DMS114 treated with DMSO at 0.1 percent for 48 hours (cell line): Measurements from ENCODE around the gene NR2C2.

Source experiments
- DNase-seq: peaks from one replicate; lab custom pipeline; 2025; ENCODE audit not compliant: unreplicated experiment; lab: John Stamatoyannopoulos, UW

NR2C2 gene

DNA sequence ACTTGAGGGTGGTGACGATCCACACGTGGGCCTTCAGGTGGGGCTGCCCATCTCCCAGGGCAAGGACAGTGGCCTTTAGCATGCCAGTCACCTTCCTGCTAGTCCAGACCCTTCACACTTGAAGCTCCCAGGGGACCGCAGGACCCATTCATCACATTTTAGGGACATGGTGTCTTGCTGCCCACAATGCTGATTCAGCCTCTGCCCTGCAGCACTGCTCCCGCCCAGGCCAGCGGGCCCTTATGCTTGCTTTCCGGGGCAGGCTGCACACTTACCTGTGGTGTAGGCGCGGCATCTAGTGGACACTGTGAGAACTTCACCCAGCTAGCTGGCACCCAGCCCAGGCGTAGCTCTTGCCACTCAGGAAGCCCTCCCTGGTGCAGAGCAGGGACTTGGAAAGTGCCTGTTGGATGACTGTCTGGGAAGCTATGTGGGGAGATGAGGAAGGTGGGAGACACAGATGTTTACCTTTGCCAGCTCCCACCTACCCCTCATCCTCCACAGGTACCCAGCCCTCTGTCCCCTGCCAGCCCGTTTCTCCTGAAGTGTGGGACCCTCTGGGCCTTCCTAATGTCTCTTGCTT is 26.3 kb upstream of the NR2C2 start:
- DNase-seq, result peak; percentile 51

DNA sequence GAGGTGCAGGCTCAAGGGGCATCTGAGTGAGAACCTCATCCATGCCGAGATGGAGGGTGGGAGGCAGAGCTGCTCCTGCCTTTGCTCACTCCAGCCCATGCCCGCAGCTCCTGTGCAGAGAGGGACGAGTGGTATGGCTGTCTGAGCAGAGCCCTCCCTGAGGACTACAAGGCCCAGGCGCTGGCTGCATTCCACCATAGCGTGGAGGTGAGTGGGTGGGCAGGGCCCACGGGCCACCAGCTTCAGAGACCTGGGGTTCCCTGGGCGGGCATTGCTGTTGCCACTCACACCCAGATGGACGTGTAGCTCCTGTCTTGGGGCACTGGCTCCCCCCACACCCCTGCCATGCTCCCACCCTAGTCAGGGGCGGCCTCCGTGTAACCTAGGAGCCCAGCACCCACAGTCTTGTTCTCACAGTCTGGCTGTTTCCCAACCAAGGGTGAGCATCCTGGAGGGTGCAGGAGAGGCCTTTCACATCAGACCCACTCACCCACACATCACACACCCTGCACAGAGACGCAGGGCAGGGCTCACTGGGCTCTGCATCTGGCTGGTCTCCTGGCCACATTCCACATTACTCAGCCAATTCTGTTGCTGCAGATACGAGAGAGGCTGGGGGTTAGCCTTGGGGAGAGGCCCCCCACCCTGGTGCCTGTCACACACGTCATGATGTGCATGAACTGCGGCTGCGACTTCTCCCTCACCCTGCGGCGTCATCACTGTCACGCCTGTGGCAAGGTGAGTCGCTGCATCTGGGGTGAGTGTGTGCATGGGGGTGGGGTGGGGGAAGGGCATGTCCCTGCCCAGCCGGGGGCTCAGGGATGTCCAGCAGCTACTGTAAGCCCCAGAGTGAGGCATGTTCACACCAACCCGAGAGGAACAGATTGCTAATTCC is 25.3 kb upstream of the NR2C2 start:
- no peak for DNase-seq

DNA sequence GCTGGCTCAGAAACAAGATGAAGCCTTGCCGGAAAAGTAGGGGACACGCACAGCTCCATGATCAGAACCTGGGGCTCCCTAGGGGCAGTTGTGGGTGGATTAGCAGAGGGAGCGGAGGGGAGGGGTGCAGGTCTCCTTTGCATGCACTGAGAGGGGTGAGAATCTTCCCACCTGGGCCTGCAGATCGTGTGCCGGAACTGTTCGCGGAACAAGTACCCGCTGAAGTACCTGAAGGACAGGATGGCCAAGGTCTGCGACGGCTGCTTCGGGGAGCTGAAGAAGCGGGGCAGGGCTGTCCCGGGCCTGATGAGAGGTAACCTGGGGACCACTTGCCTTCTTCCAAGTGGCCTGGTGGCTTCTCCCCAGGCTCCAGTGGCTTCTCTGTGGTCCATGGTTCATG is 24.5 kb upstream of the NR2C2 start:
- DNase-seq, result no peak

DNA sequence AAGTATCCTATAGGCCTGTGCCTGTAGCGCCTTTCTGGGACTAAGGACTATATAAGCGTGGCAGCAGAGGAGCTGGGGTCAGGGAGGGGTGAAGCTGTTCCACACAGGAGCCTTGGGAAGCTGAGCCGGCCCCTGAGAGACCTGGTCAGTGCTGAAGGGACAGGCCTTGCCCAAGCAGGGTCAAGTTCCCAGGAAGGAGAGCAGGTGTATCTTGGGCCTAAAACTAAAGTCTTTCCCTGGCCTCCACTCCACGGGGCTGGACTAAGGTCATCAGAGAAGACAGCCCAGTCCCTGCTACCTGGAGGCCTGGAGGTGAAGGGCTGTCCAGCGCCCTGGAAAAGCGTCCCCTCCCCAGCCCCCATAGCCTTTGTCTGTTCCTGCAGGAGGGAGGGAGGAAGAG is 23.9 kb upstream of the NR2C2 start:
- no peak for DNase-seq

DNA sequence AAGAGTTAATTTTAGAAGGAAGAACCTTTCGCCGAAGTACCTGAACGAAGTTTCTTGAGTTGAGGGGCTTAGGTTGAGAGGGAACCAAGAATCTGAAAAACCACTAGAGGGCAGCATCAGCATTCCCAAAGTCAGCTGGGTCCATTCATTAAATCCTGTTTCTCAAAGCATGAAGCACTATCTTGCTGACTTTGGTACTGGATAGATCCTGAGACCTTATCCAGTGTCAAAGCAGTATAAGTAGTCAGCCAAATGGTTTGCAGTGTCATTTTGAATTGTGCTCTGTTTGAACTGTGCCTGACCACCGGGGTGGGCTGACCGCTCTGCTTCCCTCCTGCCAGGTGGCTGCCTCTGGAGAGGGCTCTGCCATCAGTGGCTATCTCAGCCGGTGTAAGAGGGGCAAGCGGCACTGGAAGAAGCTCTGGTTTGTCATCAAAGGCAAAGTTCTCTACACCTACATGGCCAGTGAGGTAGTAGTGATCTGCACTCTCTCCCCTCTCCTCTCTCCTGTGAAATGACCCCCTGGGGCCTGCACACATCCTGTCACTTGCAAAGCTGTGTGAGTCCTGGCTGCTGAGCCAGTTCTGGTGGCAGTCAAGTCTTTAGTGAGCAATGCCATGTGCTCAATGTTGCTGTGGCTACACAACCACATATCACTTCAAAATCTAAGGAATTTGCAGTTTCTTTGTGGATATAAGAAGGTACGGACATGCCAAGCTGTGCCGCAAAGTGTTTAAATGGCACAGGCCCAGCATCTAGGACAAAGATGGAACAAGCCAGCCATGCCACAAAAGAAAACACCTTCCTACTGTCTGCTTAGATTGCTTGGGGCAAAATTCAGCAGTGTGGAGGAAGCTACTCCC is 21.4 kb upstream of the NR2C2 start:
- peak; percentile 63 for DNase-seq

DNA sequence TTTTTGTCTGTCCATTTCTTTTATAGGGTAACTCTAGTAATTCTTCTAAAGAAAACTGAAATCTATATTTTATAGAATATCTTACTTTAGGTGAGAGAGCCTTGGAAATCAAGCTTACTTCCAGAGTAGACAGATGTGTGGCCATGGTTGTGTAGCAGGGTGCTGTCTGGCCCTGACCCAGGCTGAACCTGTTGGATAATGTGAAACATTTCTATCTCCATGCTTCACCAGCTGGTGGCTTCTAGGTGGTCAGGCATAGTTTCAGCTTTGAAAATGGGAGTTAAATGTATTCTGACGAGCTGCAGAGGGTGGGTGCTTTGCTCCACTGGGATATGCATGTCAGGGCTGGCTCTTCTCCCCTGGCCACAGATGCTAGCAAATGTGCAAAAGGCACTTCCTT is 20.8 kb upstream of the NR2C2 start:
- no peak for DNase-seq

DNA sequence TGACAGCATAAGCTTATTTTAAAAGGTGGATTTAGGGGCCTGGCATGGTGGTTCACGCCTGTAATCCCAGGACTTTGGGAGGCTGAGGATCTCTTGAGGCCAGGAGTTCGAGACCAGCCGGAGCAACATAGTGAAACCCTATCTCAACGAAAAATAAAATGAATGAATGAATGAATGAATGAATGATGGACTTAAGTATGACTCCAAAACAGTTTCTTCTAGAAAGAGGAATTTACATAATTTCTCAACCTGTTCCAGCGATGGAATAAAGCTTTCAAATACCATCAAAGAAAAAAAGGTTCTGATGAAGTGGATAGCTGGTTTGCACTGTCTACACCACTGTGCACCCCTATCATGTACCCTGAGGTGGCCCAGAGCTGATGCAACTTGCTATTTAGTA is 20.1 kb upstream of the NR2C2 start:
- DNase-seq, result no peak

DNA sequence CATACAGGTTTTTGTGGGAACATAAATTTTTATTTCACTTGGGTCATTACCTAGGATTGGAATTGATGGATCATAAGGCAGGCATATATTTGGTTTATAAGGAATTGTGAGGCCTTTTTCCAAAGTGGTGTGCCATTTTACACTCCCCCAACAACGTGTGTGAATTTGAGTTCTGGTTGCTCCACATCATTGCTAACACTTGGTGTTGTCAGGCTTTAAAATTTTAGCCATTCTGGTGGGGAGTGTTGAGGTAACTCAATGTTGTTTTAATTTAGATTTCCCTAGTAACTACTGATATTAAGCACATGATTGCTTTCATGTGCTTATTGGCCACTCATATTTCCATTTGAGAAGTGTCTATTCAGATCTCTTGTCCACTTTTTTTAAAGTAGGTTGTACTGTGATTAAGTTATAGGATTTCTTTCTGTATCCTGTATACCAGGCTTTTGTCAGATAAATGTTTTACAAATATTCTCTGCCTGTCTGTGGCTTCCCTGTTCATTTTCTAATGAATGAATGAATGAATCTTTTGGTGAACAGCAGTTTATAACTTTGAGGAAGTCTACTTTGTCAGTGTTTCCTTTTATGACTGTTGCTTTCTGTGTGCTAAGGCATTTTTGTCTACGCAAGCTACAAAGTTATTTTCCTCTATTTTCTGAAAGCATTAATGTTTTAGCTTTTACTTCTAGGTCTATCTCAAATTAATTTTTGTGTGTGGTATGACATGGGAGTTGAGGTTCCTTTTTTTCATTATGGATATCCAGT is 17.9 kb upstream of the NR2C2 start:
- no peak for DNase-seq

DNA sequence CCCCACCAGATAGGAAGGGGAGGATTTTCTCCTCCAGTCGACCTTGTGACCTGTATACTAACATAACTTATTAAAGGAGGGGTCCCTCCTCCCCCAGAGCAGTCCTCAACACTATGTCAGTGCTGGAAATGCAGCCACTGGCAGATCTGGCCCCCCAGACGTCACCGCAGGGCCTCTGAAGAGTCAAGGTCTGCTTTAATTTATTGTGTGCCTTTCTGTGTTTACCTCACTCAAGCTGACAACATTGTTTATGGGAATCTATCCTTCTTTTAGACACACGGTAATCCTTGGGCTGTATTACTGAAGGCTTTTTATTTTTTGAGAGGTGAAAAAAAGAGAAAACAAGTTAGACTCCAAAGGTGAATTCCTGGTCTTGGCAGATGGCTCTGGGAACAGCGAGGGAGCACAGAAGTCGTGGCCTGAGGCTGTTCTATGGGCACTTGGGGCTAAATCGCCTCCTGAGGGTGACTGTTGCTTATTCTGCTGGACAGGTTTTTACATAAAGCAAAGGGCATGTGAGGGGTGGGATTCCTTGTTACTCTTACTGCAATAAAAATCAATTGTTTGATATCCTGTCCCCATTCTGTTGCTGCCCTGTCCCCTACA is 13.5 kb upstream of the NR2C2 start:
- no peak for DNase-seq

DNA sequence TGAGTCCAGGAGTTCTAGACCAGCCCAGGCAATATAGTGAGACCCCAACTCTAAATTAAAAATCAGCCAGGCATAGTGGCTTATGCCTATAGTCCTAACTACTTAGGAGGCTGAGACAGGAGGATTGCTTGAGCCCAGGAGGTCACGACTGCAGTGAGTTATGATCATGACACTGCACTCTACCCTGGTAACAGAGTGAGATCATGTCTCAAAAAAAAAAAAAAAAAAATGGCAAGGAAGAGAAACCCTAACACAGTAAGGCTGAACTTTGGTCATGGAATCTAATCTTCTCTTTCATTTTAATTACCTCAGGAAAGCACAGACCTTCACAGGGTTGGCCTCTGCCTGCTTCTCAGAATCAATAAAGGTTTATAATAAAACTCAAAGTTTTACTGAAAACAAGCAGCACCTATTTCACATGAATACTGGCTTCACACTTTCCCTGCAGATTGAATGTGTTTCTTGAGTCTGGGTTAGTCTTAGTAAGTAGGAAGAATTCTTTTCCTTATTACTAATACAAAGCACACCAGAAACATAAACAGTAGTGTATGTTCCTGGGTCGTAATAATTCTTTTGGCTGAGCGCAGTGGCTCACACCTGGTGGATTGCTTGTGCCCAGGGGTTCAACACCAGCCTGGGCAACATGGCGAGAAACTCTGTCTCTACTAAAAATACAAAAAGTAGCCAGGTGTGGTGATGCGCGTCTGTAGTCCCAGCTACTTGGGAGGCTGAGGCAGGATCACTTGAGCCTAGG is 11.6 kb upstream of the NR2C2 start:
- DNase-seq, result no peak

DNA sequence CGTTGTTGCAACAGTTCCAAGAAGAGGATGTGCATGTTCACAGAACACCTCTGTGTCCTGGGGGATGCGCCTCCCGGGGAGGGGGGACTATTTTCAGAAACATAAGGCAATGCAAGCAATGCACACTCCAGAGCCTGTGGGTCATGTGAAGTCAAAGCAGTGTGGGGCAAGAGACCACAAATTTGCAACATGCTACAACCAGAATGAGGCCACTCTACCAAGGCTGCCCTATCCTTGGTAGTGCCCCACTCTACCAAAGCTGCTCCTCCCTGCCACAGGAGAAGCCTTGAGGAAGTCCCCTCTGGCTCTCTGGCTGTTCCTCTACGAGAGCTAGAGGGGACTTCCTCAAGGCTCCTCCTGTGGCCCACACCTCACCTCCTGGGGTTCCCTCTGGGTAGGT is 8.4 kb upstream of the NR2C2 start:
- no peak for DNase-seq

DNA sequence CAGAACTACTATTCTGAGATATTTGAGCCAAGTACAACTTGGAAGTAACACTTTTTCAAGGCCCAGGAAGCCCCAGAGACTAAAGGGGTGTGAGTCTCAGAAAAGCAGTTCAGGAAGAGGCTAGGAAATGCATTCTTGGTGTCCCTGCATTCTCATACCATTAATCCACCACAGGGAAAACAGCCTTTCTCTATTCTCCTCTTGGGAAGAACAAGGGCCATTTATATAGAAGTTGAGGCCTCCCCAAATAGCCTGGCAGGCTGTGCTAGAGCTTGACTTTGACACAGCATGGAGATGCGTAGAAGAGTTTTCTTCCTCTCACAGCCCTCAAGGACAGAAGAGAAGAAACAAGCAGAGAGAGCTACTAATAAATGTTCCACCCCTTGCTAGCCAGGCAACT is 5.5 kb upstream of the NR2C2 start:
- DNase-seq, result no peak

DNA sequence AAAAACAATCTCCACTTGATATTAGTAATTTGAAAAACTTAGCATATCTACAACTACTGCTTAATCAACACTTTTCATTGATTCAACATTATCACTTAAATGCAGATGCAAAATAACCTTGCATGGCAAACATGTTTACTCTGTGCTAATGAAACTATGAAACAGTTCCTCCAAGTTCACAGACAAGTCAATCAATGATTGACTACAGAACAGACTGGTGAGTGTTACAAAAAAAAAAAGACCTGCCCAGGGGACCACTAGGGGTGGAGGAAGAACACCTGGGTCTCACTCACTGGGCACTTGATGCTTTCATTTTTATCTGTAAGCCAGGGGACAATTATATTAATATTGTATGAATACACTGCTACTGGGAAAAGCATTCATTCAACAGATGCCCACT is 4.3 kb upstream of the NR2C2 start:
- no peak for DNase-seq

DNA sequence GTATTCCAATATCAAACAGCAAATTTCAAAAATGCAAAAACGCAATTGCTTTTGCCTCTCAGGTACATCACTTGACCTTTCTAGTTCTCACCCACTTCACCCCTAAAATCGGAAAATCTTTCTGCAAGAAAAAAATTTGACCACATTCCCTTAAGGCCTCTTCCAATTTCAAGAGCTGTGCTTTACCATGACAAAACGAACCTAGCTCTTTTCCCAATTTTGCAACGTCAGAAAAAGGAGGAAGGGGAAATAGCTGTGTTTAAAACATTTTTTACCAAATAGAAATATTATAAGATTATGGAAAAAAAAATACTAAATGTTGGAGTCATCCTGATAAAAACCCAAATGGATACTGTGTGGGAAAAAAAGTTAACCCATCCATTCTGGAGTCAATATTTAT is 1.1 kb upstream of the NR2C2 start:
- no peak for DNase-seq

DNA sequence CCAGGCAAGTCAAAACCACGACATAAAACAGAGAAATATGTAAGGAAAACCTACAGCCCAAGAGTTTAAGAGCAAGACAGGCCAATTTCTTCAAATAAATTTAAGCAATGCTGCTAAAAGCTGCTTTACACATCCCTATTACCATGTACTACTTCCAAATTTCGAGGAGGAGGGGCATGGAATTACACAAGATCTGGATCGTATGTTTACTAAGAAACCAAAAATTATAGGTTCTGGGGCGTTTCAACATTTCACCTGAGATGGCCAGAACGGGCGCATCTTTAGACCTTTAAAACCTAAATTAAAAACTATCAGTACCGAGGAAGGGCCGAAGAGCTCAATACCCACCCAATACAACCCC is 664 bp upstream of the NR2C2 start:
- peak; percentile 29 for DNase-seq

DNA sequence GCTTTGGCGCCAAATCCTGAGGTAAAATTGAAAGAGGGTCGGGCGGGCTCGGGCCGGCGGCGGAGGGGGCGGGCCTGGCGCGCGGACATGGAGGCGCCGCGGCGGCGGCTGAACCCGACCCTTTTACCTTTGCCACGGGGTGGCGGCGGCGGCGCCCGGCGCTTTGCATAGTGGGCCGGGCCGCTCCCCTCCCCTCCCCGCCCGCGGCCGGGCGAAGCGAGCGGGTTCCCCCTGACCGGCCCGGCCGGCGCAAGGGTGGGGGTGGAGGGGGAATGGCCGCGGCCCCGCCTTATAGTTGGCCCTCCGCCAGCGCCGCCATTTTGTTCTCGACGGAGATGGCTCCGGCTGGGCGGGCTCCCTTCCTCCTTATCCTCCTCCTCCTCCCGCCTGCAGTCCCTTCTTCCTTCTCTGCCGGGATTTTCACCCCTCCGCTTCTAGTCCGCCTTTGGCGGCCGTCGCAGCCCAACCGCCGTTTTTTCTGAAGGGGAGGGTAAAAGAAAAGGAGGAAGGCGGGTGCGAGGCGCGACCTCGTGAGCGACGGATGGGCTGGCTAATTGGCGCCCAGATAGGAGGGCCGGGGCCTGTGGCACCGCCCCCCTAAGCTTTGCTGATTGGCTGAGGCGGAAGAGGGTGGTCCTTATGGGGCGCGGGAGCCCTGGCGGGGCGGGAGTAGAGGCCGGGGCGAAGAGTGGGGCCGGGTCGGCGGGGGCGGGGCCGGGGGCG is 664 bp downstream of the NR2C2 start:
- peak; percentile 88 for DNase-seq

DNA sequence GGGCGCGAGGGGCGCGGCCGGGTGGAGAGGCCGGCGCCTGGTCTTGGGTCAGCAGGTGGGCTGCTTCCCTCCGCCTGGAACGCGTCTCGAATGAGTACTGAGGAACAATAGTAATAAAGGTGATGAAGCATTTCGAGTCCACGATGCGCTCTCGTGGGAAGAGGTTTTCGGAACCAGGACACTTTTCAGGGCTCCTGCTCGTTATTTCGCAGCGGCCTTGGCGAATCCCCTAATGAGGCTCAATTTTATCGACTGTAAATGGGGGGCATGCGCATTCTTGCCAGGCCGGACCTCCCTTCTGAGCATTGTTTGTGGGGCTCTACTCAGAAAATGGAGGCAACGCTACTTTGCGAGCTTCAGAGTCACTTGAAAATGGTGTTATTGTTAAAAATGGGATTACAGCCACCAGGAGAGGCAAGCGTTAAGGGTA is 1.2 kb downstream of the NR2C2 start:
- DNase-seq, result no peak

DNA sequence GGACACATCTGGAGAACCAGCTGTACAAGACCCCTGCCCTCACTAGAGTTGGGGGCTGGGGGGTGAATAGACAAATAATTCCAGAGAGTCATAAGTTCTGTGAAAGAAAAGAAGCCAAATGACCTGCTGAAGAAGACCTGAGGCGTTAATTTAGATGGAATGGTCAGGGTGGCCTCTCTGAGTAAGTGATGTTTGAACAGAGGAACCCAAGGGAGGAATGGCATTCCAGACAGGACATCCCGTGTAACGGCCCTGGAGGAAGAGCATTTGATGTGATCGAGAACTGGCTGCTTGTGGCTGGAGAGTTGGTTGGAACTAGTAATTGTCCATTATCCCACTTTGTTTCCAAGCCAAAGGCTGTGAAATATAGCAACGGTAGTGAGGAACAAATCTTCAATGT is 1.7 kb downstream of the NR2C2 start:
- DNase-seq, result no peak

DNA sequence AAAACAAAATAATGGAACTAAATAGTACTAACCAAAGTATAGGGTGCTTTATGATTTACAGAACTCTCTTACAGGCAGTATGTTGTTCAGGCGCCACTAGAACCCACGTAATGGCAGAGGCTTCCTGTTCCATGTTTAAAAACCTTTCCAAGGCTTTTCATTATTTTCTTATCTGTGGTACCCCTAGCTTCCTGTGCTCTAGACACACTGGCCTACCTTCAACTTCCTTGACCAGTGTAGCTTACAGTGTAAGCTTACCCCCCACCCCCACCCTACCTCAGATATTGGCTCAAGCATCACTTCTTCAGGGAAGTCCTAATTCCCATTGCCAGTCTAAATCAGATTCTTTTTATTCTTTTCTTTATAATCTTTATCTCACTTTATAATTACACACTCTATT is 2.9 kb downstream of the NR2C2 start:
- DNase-seq, result no peak
